Sigmoid colon (tissue), 7 donors: Measurements from ENCODE around the gene BBS2. TPM values are rescaled to one million over a fixed set of nuclear protein-coding genes. Genes with fewer than 3 reads are reported as not detected.

Experiments
- DNase-seq: peaks from one replicate; pipeline ENCODE4 v3.0.0-alpha.2; 2019
- H3K27ac ChIP-seq, 4 donors: fragments of 200-600 bp; sonication (generic); one replicate each; pipeline ENCODE4 v1.5.1; 2016 to 2019; ENCODE audit warnings: mild to moderate bottlenecking in 1 of 4
- H3K27me3 ChIP-seq, 3 donors: fragments of 200-600 bp; sonication (generic); one replicate each; pipeline ENCODE4 v1.5.1; 2019; ENCODE audit warnings: mild to moderate bottlenecking in 1 of 3
- H3K36me3 ChIP-seq, 4 donors: fragments of 200-600 bp; sonication (generic); one replicate each; pipeline ENCODE4 v1.5.1; 2016 to 2019
- H3K4me1 ChIP-seq, 4 donors: fragments of 200-600 bp; sonication (generic); one replicate each; pipeline ENCODE4 v1.5.1; 2017 to 2019
- H3K4me3 ChIP-seq, 4 donors: fragments of 200-600 bp; sonication (generic); one replicate each; pipeline ENCODE4 v1.5.1; 2017 to 2019; ENCODE audit warnings: mild to moderate bottlenecking in 2 of 4, moderate library complexity in 1 of 4
- H3K9me3 ChIP-seq, 4 donors: fragments of 200-600 bp in 3 of 4; sonication (generic) in 3 of 4; one replicate each; pipeline versions ENCODE4 v1.5.1 to v1.6.1; 2013 to 2019
- CTCF ChIP-seq, 4 experiments: fragments of 450-650 bp in 3 of 4; fragments of 200-600 bp in 1 of 4; IDR thresholded peaks; one replicate each; pipeline ENCODE4 v1.5.1; 2016 to 2019; ENCODE audit warnings: antibody characterized with exemption in 4 of 4, mild to moderate bottlenecking in 3 of 4, moderate library complexity in 2 of 4
- EP300 ChIP-seq, 4 donors: sonication (generic); formaldehyde crosslinking; IDR thresholded peaks; one replicate each; pipeline ENCODE4 v1.6.1; 2017; ENCODE audit warnings: antibody characterized with exemption in 4 of 4
- POLR2A ChIP-seq, 2 donors: fragments of 450-650 bp; IDR thresholded peaks; one replicate each; pipeline ENCODE4 v1.6.1; 2016; ENCODE audit warnings: antibody characterized with exemption in 2 of 2, mild to moderate bottlenecking in 2 of 2, moderate library complexity in 2 of 2
- POLR2AphosphoS5 ChIP-seq, 4 donors: sonication (generic); formaldehyde crosslinking; IDR thresholded peaks; one replicate each; pipeline ENCODE4 v1.6.1; 2017; ENCODE audit warnings: antibody characterized with exemption in 4 of 4
- WGBS, 2 donors: extraction: QIAGEN DNeasy Blood & Tissue Kit; methylation state at CpG; one replicate each; pipeline ENCODE4 v1.1.7; 2013; 5-methylcytosine and 5-hydroxymethylcytosine counted together
- intact Hi-C: fragments of 100-400 bp; cut with DNase I; formaldehyde crosslinking; loops from one replicate; pipeline ENCODE4 v1.15.1; 2023
- polyA plus RNA-seq, 3 donors: library from polyadenylated mRNA; stranded (reverse); fragments of 200-250 nt; gene quantifications; one replicate each; pipeline ENCODE4 v1.2.3, GENCODE V29; 2013
- total RNA-seq, 4 donors: library from RNA; depleted of rRNA; stranded (reverse); fragments of >200 nt; gene quantifications; one replicate each; pipeline ENCODE4 v1.1.0, GENCODE V29; 2016
- donor health status: healthy with polysubstance abuse.
- donor health status: Bipolar disorder and iron deficiency.
- donor health status: healthy.

BBS2 gene
- total and polyA plus RNA-seq, 7 donors, result 13.2 to 74.2 (median 40.8) TPM

GRCh38 chr16:56469748-56470147, 50.1 kb downstream of the BBS2 start:
- 96 to 98% methylated on average over 7 of the region's 7 CpGs for WGBS, 2 donors

GRCh38 chr16:56468800-56469199, 51.0 kb downstream of the BBS2 start:
- no peaks in the 10 kb centered on the region for H3K9me3 ChIP-seq
- H3K4me3 ChIP-seq, result no peak overlapping the region
- no peak for DNase-seq
- TF ChIP-seq POLR2A (IDR thresholded peaks at IDR 0.05), result no peak
- TF ChIP-seq POLR2AphosphoS5 (IDR thresholded peaks at IDR 0.05), result no peak
- TF ChIP-seq EP300 (IDR thresholded peaks at IDR 0.05), result no peak
- no peak for TF ChIP-seq CTCF (IDR thresholded peaks at IDR 0.05)
- intact Hi-C loops, result no loop called here
- peaks cover 12 to 100% (median 53%) of the 10 kb centered on the region in 4 donors for H3K36me3 ChIP-seq
- H3K27ac ChIP-seq, result no peak overlapping the region
- H3K4me1 ChIP-seq, result no peaks in the 10 kb centered on the region
- no peaks in the 10 kb centered on the region for H3K27me3 ChIP-seq

More at GRCh38 chr16:56469748-56470147, 50.1 kb downstream of the BBS2 start:
- no peak overlapping the region for H3K27ac ChIP-seq
- intact Hi-C loops, result no loop called here
- H3K4me3 ChIP-seq, result no peak overlapping the region
- H3K9me3 ChIP-seq, result no peaks in the 10 kb centered on the region
- DNase-seq, result no peak
- peaks cover 8 to 98% (median 54%) of the 10 kb centered on the region in 4 donors for H3K36me3 ChIP-seq
- no peak for TF ChIP-seq POLR2A (IDR thresholded peaks at IDR 0.05)
- TF ChIP-seq POLR2AphosphoS5 (IDR thresholded peaks at IDR 0.05), result no peak
- no peak for TF ChIP-seq EP300 (IDR thresholded peaks at IDR 0.05)
- no peaks in the 10 kb centered on the region for H3K27me3 ChIP-seq
- H3K4me1 ChIP-seq, result no peaks in the 10 kb centered on the region

- TF ChIP-seq EP300 (IDR thresholded peaks at IDR 0.05) (no peak), POLR2A (IDR thresholded peaks at IDR 0.05) (no peak), POLR2AphosphoS5 (IDR thresholded peaks at IDR 0.05) (no peak), CTCF (IDR thresholded peaks at IDR 0.05) (no peak)
- H3K4me1 ChIP-seq, result no peaks in the 10 kb centered on the region
- peaks cover 13 to 100% (median 46%) of the 10 kb centered on the region in 4 donors for H3K36me3 ChIP-seq
- 93 to 99% methylated on average over 2 of the region's 2 CpGs for WGBS, 2 donors
- H3K27ac ChIP-seq, result no peak overlapping the region
- no peaks in the 10 kb centered on the region for H3K27me3 ChIP-seq
- no peak overlapping the region for H3K4me3 ChIP-seq
- intact Hi-C loops, result no loop called here
- no peaks in the 10 kb centered on the region for H3K9me3 ChIP-seq
- DNase-seq, result no peak
These were observed 53.5 kb downstream of the BBS2 start for GRCh38 chr16:56466344-56466743.

- no peaks in the 10 kb centered on the region for H3K27me3 ChIP-seq
- TF ChIP-seq EP300 (IDR thresholded peaks at IDR 0.05) (no peak), POLR2A (IDR thresholded peaks at IDR 0.05) (no peak), POLR2AphosphoS5 (IDR thresholded peaks at IDR 0.05) (no peak), CTCF (IDR thresholded peaks at IDR 0.05) (no peak)
- no peak overlapping the region for H3K27ac ChIP-seq
- intact Hi-C loops, result no loop called here
- no peak overlapping the region for H3K4me3 ChIP-seq
- no peaks in the 10 kb centered on the region for H3K9me3 ChIP-seq
- no peak for DNase-seq
- WGBS, 2 donors, result 95 to 97% methylated on average over 6 of the region's 6 CpGs
- H3K4me1 ChIP-seq, result no peaks in the 10 kb centered on the region
- peaks cover 14 to 98% (median 28%) of the 10 kb centered on the region in 4 donors for H3K36me3 ChIP-seq
These were observed 56.7 kb downstream of the BBS2 start for GRCh38 chr16:56463153-56463552.

- 73 to 87% methylated on average over 3 of the region's 3 CpGs for WGBS, 2 donors
- peaks cover 14 to 98% (median 24%) of the 10 kb centered on the region in 4 donors for H3K36me3 ChIP-seq
These were observed 57.6 kb downstream of the BBS2 start for GRCh38 chr16:56462064-56462796.

More at GRCh38 chr16:56462064-56462796, 57.6 kb downstream of the BBS2 start:
- no peak for DNase-seq
- TF ChIP-seq EP300 (IDR thresholded peaks at IDR 0.05), result no peak
- TF ChIP-seq CTCF (IDR thresholded peaks at IDR 0.05), result no peak
- TF ChIP-seq POLR2A (IDR thresholded peaks at IDR 0.05), result no peak
- no peak for TF ChIP-seq POLR2AphosphoS5 (IDR thresholded peaks at IDR 0.05)
- no peaks in the 10 kb centered on the region for H3K4me1 ChIP-seq
- H3K27me3 ChIP-seq, result no peaks in the 10 kb centered on the region
- no peak overlapping the region for H3K4me3 ChIP-seq
- no peak overlapping the region for H3K27ac ChIP-seq
- intact Hi-C loops, result no loop called here
- H3K9me3 ChIP-seq, result no peaks in the 10 kb centered on the region
